Stomach (tissue), 4 donors: ENCODE measurements around the gene KLK7.

Experiments used
- POLR2A ChIP-seq, 4 donors: fragments of 450-650 bp; IDR thresholded peaks; one replicate each; pipeline ENCODE4 v1.6.1; 2016; ENCODE audit warnings: antibody characterized with exemption in 4 of 4, control low read depth in 2 of 4, mild to moderate bottlenecking in 1 of 4, moderate library complexity in 1 of 4
- TF ChIP-seq, protein P1 (sequence below), 7 experiments: fragments of 450-650 bp in 4 of 7; fragments of 200-600 bp in 3 of 7; sonication (generic) in 3 of 7; IDR thresholded peaks; one replicate each; pipeline ENCODE4 v1.5.1; 2016 to 2019; ENCODE audit warnings: antibody characterized with exemption in 7 of 7, control low read depth in 2 of 7, mild to moderate bottlenecking in 1 of 7

DNA sequence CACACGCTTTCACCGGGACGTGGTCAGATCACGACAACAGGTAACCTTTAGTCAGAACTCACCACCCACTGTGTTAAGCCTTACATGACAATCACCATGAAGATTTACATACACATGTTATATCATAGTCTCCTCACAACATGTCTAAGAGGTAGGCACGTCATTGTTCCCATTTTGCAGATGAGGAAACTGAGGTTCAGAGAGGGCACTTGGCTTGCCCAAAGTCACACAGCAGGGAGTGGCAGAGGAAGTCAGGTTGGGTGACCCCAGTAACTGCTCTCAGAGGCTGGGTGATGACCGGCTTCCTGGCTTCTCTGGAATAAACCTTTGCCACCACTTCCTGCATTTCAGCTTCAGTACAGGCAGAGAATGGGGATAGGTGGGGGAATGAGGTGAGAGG lies 30.5 kb upstream of the KLK7 start:
- TF ChIP-seq, protein P1, sequence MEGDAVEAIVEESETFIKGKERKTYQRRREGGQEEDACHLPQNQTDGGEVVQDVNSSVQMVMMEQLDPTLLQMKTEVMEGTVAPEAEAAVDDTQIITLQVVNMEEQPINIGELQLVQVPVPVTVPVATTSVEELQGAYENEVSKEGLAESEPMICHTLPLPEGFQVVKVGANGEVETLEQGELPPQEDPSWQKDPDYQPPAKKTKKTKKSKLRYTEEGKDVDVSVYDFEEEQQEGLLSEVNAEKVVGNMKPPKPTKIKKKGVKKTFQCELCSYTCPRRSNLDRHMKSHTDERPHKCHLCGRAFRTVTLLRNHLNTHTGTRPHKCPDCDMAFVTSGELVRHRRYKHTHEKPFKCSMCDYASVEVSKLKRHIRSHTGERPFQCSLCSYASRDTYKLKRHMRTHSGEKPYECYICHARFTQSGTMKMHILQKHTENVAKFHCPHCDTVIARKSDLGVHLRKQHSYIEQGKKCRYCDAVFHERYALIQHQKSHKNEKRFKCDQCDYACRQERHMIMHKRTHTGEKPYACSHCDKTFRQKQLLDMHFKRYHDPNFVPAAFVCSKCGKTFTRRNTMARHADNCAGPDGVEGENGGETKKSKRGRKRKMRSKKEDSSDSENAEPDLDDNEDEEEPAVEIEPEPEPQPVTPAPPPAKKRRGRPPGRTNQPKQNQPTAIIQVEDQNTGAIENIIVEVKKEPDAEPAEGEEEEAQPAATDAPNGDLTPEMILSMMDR (IDR thresholded peaks at IDR 0.05): no peak
- no peak for TF ChIP-seq POLR2A (IDR thresholded peaks at IDR 0.05)
